Fibroblast of villous mesenchyme (primary cell): ENCODE measurements around the gene ARPC1A. TPM values are rescaled to one million over a fixed set of nuclear protein-coding genes. Genes with fewer than 3 reads are reported as not detected.

Experiments used
- DNase-seq: peaks from one replicate; pipeline ENCODE4 v3.0.0-alpha.2; 2010; ENCODE audit warnings: low read depth
- H3K4me3 ChIP-seq: 2 replicates; pipeline ENCODE4 v1.5.1; 2011; ENCODE audit warnings: low read depth, mild to moderate bottlenecking, low read length
- total RNA-seq: library from RNA; depleted of rRNA; stranded (reverse); fragments of >200 nt; gene quantifications from 2 replicates; pipeline ENCODE4 v1.2.3, GENCODE V29; 2012
- TF ChIP-seq, protein P1 (sequence below): IDR thresholded peaks from 2 replicates; pipeline ENCODE4 v1.5.1; 2012; ENCODE audit warnings: low read depth, mild to moderate bottlenecking, low read length; ENCODE audit not compliant: insufficient read depth

The ARPC1A gene
- total RNA-seq, 1 donor: 158 TPM

DNA sequence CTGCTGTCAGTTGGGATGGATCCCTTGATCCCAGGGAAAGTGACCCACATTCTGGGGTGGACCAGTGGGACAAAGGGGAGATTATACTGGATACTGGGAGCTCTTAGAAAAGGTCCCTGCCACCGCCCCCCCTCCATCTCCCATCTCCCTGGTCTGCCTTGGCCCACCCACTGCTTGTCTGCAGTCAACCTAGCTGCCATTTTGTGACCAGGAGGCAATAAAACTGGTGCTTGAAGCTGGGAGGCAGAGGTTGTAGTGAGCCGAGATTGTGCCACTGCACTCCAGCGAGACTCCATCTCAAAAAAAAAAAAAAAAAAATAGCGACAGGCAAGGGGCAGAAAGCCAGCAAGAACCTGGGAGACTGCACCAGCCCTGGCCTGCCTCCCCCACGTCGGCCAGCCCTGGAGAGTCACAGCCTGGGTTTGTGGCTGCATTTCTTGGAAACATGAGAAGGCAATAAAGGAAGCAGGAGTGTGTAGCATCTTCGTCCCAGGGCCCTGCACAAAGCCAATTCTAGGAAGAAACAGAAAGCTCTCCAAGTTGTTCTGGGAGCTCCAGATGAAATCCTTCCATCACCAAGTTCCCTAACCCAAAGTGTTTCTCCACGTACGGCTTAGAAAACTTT is 44.2 kb downstream of the ARPC1A start:
- peak; percentile 52 for DNase-seq
- TF ChIP-seq, protein P1, sequence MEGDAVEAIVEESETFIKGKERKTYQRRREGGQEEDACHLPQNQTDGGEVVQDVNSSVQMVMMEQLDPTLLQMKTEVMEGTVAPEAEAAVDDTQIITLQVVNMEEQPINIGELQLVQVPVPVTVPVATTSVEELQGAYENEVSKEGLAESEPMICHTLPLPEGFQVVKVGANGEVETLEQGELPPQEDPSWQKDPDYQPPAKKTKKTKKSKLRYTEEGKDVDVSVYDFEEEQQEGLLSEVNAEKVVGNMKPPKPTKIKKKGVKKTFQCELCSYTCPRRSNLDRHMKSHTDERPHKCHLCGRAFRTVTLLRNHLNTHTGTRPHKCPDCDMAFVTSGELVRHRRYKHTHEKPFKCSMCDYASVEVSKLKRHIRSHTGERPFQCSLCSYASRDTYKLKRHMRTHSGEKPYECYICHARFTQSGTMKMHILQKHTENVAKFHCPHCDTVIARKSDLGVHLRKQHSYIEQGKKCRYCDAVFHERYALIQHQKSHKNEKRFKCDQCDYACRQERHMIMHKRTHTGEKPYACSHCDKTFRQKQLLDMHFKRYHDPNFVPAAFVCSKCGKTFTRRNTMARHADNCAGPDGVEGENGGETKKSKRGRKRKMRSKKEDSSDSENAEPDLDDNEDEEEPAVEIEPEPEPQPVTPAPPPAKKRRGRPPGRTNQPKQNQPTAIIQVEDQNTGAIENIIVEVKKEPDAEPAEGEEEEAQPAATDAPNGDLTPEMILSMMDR: no peak
- H3K4me3 ChIP-seq: no peak overlapping the region

DNA sequence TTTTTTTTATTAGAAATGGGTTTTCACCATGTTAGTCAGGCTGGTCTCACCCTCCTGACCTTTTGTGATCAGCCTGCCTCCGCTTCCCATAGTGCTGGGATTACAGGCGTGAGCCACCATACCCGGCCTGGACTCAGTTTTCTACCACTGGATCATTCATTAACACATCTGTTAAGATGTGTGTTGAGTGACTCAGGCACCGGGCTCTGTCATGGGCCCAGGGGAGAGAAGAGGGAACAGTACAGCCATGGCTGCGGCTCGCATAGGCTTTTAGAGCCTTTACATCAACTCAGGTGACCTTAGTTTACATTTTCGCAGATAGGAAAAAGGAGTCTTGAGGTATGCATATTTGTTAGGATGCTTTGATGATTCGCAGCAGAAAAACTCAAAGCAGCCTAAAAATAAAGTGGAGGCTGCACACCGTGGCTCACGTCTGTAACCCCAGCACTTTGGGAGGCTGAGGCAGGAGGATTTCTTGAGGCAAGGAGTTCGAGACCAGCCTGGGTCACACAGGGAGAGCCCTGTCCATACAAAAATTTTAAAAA is 45.8 kb downstream of the ARPC1A start:
- no peak for DNase-seq
- TF ChIP-seq, protein P1: no peak
- no peak overlapping the region for H3K4me3 ChIP-seq

DNA sequence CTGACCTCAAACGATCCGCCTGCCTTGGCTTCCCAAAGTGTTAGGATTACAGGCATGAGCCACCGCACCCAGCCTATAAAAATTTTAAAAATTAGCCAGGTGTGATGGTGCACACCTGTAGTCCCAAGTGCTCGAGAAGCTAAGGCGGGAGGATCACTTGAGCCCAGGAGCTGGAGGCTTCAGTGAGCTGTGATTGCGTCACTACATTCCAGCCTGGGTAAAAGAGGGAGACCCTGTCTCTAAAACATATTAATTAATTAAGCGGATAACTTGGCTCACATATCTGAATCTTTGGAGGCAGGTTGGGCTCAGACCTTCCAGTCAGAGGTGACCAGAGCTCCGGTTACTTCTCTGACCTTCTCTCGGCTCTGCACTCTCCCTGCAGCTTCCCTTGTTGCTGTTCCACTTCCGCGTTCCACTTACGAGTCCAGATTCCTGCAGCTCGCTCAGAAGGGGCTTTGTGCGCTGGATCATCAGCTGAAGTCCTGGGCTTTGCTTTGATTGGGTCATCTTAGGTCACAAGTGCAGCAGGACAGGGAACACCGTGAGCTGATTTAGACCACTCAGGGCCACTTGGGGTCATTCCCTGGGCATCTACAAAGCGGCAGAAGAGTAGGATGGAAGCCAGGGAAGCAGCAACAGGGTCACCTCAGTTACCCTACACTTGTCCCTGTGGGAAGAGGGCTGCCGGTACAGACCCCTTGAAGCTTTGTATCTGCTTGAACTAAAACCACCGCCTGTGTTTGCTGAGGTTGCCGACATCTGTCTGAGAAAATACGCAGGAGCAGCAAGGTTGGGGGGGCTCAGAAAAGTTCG is 46.8 kb downstream of the ARPC1A start:
- DNase-seq: peak; percentile 51

DNA sequence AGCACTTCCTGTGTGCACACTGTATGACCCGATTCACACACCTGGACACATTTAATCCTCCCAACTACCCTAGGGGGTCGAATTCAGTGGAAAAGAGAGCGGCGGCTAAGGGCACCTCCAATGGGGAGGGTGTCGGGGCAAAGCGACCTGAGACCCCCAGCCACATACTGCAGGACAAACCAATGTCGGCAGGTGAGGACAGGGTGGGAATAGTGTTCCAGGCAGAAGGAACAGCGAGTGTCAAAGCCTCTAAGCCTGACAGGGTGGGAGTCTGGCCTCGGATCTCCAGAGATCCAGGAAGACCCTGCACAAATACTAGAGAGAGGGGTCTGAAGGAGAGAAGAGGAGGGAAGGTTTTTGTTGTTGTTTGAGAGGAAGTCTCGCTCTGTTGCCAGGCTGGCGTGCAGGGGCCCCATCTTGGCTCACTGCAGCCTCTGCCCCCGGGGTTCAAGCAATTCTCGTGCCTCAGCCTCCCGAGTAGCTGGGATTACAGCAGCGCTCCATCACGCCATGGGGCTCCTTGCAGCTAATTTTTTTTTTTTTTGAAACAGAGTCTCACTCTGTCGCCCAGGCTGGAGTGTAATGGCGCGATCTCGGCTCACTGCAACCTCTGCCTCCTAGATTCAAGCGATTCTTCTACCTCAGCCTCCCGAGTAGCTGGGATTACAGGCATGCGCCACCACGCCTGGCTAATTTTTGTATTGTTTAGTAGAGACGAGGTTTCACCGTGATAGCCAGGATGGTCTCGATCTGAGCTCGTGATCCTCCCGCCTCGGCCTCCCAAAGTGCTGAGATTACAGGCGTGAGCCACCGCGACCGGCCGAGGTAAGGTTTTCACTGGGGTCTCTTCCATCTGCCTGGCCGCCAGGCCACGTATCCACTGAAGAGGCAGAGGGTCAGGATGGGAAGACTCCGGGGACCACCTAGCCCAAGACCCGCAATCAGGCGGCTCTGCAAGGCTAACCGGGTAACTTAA is 47.7 kb downstream of the ARPC1A start:
- H3K4me3 ChIP-seq: peak overlapping the region; percentile 78
- DNase-seq: no peak
- TF ChIP-seq, protein P1: no peak

More for the DNA sequence above, 46.8 kb downstream of the ARPC1A start:
- H3K4me3 ChIP-seq: no peak overlapping the region
- TF ChIP-seq, protein P1: no peak

DNA sequence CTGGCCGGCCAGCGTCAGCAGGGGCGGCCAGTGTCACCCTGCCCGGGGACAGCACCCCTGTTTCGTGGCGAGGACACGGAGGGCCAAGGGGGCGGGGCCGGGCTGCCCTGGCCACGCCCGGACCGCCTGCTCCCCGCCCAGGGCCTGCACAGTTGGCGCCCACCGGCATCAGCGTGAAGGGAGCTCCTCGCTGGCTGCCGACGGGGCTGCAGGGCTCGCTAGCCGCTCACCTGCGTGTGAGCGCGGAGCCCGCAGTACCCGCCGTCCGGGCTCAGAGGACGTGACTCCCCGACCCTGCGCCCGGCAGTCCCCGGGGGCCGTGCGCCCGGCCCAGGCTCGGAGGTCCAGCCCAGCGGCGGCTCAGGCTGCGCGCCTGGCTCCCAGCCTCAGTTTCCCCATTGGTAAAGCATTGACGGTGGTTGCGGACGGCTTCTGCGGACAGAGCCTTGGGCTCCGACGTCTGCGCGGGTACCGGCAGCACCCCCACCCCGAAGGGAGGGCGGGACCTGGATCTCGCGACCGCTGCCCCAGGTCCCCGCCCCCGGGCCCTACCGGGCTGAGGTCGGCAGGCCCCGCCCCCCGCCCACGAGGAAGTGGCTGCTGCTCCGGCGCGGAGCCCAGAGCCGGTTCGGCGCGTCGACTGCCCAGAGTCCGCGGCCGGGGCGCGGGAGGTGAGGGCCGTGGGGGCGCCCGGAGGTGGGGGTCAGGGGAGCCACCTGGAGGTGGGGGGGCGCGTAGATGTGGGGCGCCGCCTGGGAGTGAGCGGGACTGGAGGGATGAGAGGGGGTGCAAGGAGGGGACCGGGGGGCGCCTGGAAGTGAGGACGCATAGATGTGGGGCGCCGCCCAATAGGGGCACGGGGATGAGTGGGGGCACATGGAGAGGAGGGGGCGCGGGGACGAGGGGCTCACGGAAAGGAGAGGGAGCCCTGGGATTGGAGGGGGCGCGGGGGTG is 48.7 kb downstream of the ARPC1A start, which contains the start of gene ARPC1B:
TSS of gene ARPC1B (plus strand) at position 620 of the 954 bp plus-strand sequence. CDS start 10,985 bp downstream, outside the sequence.
- H3K4me3 ChIP-seq: peak within 1 kb of the TSS; percentile 78
- TF ChIP-seq, protein P1: no peak
- peak; percentile 67 for DNase-seq
